GM12801 (cell line): ENCODE data around the gene MAPK8IP3.

Source experiments
- TF ChIP-seq, protein P1 (sequence below): IDR thresholded peaks from one replicate; pipeline ENCODE4 v1.5.1; 2011; ENCODE audit warnings: control low read depth; ENCODE audit not compliant: insufficient read length; ENCODE audit errors: extremely low read depth

The MAPK8IP3 gene

DNA sequence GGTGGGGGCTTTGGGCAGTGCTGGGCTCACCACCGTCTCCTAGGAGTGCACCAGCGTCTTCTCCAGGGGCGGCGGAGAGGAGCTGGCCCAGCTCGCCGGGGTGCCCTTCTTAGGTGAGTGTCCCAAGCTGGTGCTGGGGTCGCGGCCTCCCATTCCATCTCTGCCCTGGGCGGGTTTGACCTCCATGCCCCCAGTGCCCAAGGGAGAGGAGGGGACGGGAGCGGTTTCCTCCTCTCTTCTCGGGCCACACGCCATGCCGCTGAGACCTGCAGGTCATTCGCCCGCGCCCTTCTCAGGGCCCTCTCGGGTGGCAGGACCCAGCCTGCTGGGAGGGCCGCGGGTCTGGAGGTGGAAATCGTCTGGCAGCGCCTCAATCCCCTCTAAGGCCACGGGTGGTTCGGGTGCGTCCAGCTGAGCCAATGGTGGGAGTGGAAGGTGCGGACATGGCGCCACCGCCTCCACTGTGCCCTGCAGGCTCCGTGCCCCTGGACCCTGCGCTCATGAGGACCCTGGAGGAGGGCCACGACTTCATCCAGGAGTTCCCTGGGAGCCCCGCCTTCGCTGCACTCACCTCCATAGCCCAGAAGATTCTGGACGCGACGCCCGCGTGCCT lies 82.2 kb downstream of the MAPK8IP3 start:
- TF ChIP-seq, protein P1, sequence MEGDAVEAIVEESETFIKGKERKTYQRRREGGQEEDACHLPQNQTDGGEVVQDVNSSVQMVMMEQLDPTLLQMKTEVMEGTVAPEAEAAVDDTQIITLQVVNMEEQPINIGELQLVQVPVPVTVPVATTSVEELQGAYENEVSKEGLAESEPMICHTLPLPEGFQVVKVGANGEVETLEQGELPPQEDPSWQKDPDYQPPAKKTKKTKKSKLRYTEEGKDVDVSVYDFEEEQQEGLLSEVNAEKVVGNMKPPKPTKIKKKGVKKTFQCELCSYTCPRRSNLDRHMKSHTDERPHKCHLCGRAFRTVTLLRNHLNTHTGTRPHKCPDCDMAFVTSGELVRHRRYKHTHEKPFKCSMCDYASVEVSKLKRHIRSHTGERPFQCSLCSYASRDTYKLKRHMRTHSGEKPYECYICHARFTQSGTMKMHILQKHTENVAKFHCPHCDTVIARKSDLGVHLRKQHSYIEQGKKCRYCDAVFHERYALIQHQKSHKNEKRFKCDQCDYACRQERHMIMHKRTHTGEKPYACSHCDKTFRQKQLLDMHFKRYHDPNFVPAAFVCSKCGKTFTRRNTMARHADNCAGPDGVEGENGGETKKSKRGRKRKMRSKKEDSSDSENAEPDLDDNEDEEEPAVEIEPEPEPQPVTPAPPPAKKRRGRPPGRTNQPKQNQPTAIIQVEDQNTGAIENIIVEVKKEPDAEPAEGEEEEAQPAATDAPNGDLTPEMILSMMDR = no peak

DNA sequence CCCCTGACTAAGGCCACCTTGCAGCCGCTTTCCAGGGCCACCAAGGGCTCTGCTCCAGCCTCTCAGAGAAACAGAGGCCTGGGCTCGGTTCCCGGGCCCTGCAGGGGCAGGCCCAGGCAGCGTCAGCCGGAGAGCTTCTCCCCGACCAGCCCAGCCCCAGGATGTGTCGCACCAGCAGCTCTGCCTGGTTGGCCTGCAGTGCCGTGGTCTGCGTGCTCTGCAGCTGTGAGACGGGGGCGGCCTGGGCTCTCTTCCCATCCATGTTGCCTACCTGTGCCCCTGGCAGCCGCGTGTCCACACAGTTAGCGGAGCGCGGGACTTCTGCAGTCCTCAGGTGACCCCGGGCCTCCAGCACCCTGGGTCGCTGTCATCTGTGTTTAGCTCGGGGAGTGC lies 82.7 kb downstream of the MAPK8IP3 start:
- TF ChIP-seq, protein P1 = no peak

DNA sequence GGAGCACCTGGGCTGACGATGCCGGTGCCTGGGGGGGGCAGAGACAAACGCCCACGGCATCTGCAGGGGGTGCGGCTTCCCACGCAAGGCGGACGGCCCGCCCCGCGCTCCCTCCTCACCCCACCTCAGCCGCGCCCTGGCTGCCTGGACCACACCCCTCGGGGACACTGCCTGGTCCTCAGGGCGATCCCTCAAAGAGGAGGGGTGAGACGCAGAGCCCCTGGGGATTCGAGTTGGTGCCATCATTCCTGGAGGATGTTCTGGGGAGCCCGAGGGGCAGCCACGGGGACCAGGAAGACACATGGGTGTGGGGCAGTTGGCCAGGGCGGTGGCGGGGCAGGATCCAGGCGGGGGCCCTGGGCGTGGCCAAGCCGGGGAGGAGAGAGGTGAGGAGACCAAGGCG lies 83.6 kb downstream of the MAPK8IP3 start:
- TF ChIP-seq, protein P1 = no peak

DNA sequence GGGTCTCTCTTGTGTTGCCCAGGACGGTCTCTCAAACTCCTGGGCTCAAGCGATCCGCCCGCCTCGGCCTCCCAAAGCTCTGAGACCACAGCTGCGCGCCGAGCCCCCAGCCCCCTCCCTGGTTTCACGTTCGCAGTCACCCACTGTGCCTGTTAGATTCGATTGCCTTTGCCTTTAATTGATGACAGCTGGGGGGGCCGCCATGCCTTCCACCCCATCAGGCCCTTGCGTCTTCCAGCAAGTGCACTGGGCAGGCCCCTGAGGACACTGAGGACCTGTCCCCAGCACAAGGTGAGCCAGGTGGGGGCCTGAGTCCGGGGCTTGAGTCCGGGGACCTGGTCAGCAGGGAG lies 84.2 kb downstream of the MAPK8IP3 start:
- TF ChIP-seq, protein P1 = no peak

DNA sequence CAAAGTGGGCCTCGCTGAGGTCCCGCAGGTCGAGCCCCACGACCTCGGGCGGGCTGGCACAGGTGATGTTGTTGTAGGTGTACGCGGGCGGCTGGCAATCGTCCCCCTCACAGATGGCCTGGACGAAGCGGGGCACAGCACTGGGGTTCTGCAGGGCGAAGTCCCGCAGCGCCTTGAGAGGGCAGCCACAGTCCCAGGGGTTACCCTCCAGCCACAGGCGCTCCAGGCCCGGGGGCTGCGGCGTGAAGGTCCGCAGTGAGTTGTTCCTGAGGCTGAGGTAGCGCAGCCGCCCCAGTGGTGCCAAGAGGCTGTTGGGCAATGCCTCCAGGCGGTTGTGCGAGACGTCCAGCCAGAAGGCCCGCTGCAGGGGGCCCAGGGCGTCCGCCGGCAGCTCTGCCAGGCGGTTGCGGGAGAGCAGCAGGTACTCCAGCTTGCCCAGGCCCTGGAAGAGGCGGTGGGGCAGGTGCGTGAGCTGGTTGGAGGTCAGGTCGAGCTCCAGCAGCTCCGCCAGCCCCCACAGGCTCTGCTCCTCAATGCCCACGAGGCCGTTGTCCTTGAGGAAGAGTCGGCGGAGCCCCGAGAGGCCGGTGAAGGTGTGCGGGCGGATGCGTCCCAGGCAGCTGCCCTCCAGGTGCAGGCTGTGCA lies 84.7 kb downstream of the MAPK8IP3 start:
- TF ChIP-seq, protein P1 = no peak

DNA sequence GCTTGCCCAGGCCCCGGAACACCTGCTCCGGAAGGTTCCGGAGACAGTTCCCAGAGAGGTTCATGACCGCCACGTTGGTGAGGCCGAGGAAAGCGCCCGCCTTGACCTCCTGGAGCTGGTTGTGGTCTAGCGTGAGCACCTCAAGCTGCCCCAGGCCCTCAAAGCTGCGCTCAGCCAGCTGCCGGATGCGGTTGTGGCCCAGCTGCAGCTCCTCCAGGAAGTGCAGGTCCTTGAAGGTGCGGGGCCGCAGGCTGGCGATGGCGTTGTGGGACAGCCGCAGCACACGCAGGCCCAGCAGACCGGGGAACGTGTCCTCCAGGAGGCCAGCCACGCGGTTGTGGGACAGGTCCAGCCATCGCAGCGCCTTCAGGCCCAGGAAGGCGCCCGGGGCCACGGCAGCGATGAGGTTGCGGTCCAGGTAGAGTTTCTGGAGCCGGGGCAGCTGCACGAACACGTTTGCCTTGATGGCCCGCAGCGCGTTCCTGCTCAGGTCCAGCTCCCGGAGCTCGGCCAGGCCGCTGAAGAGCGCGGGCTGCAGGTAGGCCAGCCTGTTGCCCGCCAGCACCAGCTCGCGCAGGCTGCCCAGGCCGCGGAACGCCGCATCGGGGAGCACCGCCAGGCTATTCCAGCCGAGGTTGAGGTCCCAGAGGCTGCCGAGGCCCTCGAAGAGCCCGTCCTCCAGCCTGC lies 85.4 kb downstream of the MAPK8IP3 start:
- TF ChIP-seq, protein P1 = no peak

DNA sequence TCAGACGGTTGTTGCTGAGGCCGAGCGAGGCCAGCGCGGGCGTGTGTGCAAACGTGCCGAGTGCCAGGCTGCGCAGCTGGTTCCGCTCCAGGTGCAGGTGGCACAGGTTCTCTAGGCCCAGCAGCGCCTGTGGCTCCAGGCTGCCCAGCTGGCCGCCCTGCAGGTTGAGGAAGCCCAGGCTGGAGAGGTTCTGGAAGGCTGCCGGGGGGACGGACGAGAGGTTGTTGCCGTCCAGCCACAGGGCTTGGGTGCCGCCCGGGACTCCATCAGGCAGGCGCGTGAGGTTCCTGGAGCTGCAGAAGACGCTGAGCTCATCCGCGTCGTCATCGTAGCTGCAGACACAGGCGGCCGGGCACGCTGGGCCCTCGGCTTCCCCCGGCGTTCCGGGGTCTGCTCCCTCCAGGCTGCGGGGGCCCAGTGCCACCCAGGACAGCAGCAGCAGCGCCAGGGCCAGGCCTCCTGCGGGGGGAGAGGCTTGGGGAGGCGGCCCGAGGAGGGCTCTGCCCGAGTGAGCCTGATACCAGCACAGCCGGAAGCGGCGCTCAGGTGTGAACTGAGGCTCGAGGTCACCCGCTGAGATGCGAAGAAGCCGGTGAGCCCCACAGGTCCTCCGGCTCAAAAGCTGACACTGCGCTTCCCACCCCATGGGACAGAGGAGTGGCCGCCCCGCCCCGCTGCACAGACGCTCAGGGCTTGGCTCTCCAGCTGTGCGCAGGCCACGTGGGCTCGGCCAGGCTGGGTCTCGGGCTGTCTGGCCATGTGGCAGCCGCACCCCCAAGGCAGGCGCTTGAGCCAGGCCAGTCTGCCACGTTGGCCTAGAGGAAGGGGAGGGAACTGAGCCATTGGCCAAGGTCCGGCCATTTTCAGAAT lies 86.2 kb downstream of the MAPK8IP3 start:
- TF ChIP-seq, protein P1 = no peak
